CD4-positive, CD25-positive, alpha-beta regulatory T cell (primary cell): ENCODE data around the gene SEC14L1. TPM values are rescaled to one million over a fixed set of nuclear protein-coding genes. Genes with fewer than 3 reads are reported as not detected.
"Not testable (repeated sequence)": the region's sequence is repeated elsewhere in the genome, so short reads cannot be mapped to it uniquely, and the experiment has no call there.

ENCODE experiments used
- ATAC-seq, 2 donors: fragments of 150-1000 bp; cut with Tn5 transposase; one replicate each; pipeline ENCODE4 v1.10.0; 2021; ENCODE audit warnings: low read depth in 2 of 2, moderate number of reproducible peaks in 2 of 2, moderate library complexity in 1 of 2
- DNase-seq, 3 donors: peaks; one replicate each; pipeline versions ENCODE4 v3.0.0 to v3.0.0-alpha.2; 2012 to 2022; ENCODE audit warnings: mixed read lengths in 1 of 3
- H3K27ac ChIP-seq: one replicate; pipeline ENCODE4 v1.7.0; 2013; ENCODE audit warnings: mild to moderate bottlenecking, low read length; ENCODE audit not compliant: insufficient read depth, poor library complexity, severe bottlenecking
- H3K27me3 ChIP-seq: one replicate; pipeline ENCODE4 v1.7.0; 2013; ENCODE audit warnings: low read length; ENCODE audit not compliant: control insufficient read depth, insufficient read depth
- H3K36me3 ChIP-seq: one replicate; pipeline ENCODE4 v1.7.0; 2013; ENCODE audit warnings: mild to moderate bottlenecking, low read length, moderate library complexity; ENCODE audit not compliant: control insufficient read depth, insufficient read depth
- H3K4me1 ChIP-seq: 2 replicates; pipeline ENCODE4 v1.7.0; 2013; ENCODE audit warnings: mild to moderate bottlenecking, low read length; ENCODE audit not compliant: insufficient read depth, control insufficient read depth, poor library complexity, severe bottlenecking
- H3K4me3 ChIP-seq: one replicate; pipeline ENCODE4 v1.7.0; 2013; ENCODE audit warnings: low read depth, mild to moderate bottlenecking, low read length, moderate library complexity
- H3K9me3 ChIP-seq, 2 experiments: 1 replicate in 1 of 2; 2 replicates in 1 of 2; pipeline ENCODE4 v1.7.0; 2013; ENCODE audit warnings: low read length in 2 of 2, mild to moderate bottlenecking in 1 of 2, moderate library complexity in 1 of 2; ENCODE audit not compliant: control insufficient read depth in 2 of 2
- H3K27ac Mint-ChIP-seq, 3 donors: one replicate each; pipeline ENCODE4 v1.8.0; 2020 to 2022; ENCODE audit warnings: mild to moderate bottlenecking in 3 of 3, mixed read lengths in 3 of 3, moderate library complexity in 2 of 3
- H3K27me3 Mint-ChIP-seq: one replicate; pipeline ENCODE4 v1.8.0; 2022; ENCODE audit warnings: mild to moderate bottlenecking, mixed read lengths
- H3K36me3 Mint-ChIP-seq: one replicate; pipeline ENCODE4 v1.8.0; 2020; ENCODE audit warnings: mixed read lengths
- H3K4me1 Mint-ChIP-seq, 4 donors: one replicate each; pipeline ENCODE4 v1.8.0; 2020 to 2022; ENCODE audit warnings: mixed read lengths in 4 of 4, mild to moderate bottlenecking in 1 of 4
- H3K4me3 Mint-ChIP-seq, 4 donors: one replicate each; pipeline ENCODE4 v1.8.0; 2020 to 2022; ENCODE audit warnings: mild to moderate bottlenecking in 4 of 4, mixed read lengths in 4 of 4, moderate library complexity in 3 of 4
- H3K9me3 Mint-ChIP-seq, 7 donors: one replicate each; pipeline ENCODE4 v1.8.0; 2020 to 2022; ENCODE audit warnings: mixed read lengths in 7 of 7, mild to moderate bottlenecking in 3 of 7, moderate library complexity in 2 of 7
- polyA plus RNA-seq, 4 donors: library from polyadenylated mRNA; unstranded; fragments of 300-500 nt; fragmentation: Illumina TruSeq; gene quantifications; one replicate each; pipeline ENCODE4 v1.2.3, GENCODE V29; 2021
- total RNA-seq: library from RNA; stranded (reverse); gene quantifications from one replicate; pipeline ENCODE4 v1.2.3, GENCODE V29; 2022

SEC14L1 gene
- total and polyA plus RNA-seq, 5 donors from 2014 or later, result 13.2 to 143 (median 20.5) TPM

DNA sequence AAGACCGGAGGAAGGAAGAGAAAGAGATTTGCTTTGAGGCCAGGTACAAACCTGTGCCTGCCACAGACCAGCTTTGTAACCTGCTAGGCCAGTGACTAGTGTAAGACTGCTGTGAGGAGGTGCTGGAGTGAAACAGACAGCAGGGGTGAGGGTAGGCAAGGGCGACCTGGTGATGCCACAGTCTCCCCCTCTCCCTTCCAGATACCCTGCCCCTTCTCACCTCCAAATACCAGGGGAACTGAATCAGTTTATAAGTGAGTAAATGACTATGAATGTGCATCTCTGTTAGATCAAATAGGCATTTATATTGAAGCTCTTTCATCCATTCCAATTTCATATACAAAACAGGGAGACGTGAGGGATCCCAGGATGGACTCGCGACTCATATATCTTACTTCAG lies 9.4 kb downstream of the SEC14L1 start:
- Histone ChIP-seq H3K27me3 (no peaks in the 10 kb centered on the region), H3K4me1 (peaks cover 42% of the 10 kb centered on the region), H3K9me3 (no peaks in the 10 kb centered on the region), H3K36me3 (peaks cover 46% of the 10 kb centered on the region), H3K4me3 (no peak overlapping the region), H3K27ac (no peak overlapping the region)
- peak overlapping the region in 2 of 3 donors; percentile 22 to 38 for H3K27ac Mint-ChIP-seq
- H3K4me3 Mint-ChIP-seq, result no peak overlapping the region
- no peaks in the 10 kb centered on the region for H3K27me3 Mint-ChIP-seq
- DNase-seq (no peak), ATAC-seq (no peak)
- H3K4me1 Mint-ChIP-seq, result peaks cover 49 to 82% (median 57%) of the 10 kb centered on the region in 4 donors
- H3K36me3 Mint-ChIP-seq, result peaks cover 50% of the 10 kb centered on the region
- no peaks in the 10 kb centered on the region for H3K9me3 Mint-ChIP-seq

DNA sequence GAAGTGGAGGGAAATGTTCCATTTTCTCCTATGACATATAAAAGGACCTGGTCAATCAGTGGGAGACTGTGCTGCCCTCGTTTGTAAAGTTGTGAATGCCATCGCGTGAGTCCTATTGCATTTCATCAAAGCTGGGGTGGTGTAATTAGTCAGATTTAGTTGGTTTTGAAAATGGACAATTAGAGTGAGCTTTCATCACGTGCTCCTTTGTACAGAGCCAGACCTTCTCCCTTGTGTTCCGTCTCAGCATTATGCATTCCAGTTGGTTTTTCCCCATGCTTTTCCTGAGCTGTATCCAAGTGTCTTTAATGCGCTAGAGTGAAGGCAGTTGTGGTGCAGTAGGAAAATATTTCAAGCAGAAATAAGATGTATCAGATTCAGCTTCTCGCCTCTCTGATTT lies 10.4 kb downstream of the SEC14L1 start:
- Histone ChIP-seq H3K9me3 (no peaks in the 10 kb centered on the region), H3K27me3 (no peaks in the 10 kb centered on the region), H3K4me1 (peaks cover 33% of the 10 kb centered on the region), H3K36me3 (peaks cover 38% of the 10 kb centered on the region), H3K27ac (no peak overlapping the region), H3K4me3 (no peak overlapping the region)
- H3K4me1 Mint-ChIP-seq, result peaks cover 45 to 82% (median 57%) of the 10 kb centered on the region in 4 donors
- peak overlapping the region in 2 of 3 donors; percentile 73 to 82 for H3K27ac Mint-ChIP-seq
- H3K27me3 Mint-ChIP-seq, result no peaks in the 10 kb centered on the region
- H3K36me3 Mint-ChIP-seq, result peaks cover 49% of the 10 kb centered on the region
- H3K9me3 Mint-ChIP-seq, result no peaks in the 10 kb centered on the region
- no peak overlapping the region for H3K4me3 Mint-ChIP-seq
- ATAC-seq (no peak), DNase-seq (no peak)

DNA sequence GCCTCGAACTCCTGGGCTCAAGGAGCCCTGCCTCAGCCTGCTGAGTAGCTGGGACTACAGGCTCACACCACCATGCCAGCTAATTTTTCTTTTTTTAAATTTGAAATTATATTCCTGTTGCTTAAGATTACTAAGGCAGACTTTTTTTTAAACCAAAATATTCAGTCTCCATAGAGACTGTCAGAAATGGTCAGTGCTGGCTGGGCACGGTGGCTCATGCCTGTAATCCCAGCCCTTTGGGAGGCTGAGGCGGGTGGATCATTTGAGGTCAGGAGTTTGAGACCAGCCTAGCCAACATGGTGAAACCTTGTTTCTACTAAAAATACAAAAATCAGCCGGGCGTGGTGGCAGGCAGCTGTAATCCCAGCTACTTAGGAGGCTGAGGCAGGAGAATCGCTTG lies 11.3 kb downstream of the SEC14L1 start:
- H3K9me3 Mint-ChIP-seq, ATAC-seq, H3K4me3 ChIP-seq, H3K9me3 ChIP-seq, H3K27ac ChIP-seq, DNase-seq, H3K4me3 Mint-ChIP-seq, H3K27me3 Mint-ChIP-seq, H3K27me3 ChIP-seq: not testable (repeated sequence)
- peaks cover 46 to 81% (median 54%) of the 10 kb centered on the region in 4 donors for H3K4me1 Mint-ChIP-seq
- H3K4me1 ChIP-seq, result peaks cover 26% of the 10 kb centered on the region
- H3K36me3 Mint-ChIP-seq, result peaks cover 45% of the 10 kb centered on the region
- H3K36me3 ChIP-seq, result peaks cover 35% of the 10 kb centered on the region
- H3K27ac Mint-ChIP-seq, result peak overlapping the region in 1 of 3 donors; percentile 9

DNA sequence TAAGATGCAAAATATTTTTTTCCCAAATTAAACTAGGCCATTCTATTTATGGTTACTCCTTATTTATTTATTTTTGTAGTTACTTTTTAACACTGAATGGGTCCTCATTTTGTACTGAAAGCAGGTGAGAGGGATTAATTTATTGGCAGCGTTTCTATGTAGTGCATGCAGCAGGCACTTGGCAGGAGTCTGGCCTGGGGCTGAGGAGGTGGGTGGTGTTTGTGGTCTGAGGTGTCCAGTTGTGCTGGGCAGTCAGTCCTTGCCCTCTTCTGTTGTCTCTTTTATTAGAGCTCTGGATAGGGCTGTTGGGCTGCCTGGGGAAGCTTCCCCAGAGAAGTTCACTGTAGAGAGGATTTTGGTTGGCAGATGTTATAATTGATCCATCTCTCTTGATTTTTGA lies 12.7 kb downstream of the SEC14L1 start:
- Mint-ChIP-seq H3K4me1 (peaks cover 39 to 77% (median 51%) of the 10 kb centered on the region in 4 donors), H3K36me3 (peaks cover 39% of the 10 kb centered on the region), H3K4me3 (peak overlapping the region in 1 of 4 donors; percentile 7), H3K27ac (peak overlapping the region; percentile 70 to 81 (median 77)), H3K9me3 (peaks cover 0 to 1% (median 0%) of the 10 kb centered on the region in 7 donors), H3K27me3 (no peaks in the 10 kb centered on the region)
- ATAC-seq (no peak), DNase-seq (no peak)
- H3K4me1 ChIP-seq, result peaks cover 18% of the 10 kb centered on the region
- peaks cover 21% of the 10 kb centered on the region for H3K36me3 ChIP-seq
- H3K27me3 ChIP-seq, result no peaks in the 10 kb centered on the region
- H3K27ac ChIP-seq, result no peak overlapping the region
- H3K9me3 ChIP-seq, result no peaks in the 10 kb centered on the region
- no peak overlapping the region for H3K4me3 ChIP-seq

DNA sequence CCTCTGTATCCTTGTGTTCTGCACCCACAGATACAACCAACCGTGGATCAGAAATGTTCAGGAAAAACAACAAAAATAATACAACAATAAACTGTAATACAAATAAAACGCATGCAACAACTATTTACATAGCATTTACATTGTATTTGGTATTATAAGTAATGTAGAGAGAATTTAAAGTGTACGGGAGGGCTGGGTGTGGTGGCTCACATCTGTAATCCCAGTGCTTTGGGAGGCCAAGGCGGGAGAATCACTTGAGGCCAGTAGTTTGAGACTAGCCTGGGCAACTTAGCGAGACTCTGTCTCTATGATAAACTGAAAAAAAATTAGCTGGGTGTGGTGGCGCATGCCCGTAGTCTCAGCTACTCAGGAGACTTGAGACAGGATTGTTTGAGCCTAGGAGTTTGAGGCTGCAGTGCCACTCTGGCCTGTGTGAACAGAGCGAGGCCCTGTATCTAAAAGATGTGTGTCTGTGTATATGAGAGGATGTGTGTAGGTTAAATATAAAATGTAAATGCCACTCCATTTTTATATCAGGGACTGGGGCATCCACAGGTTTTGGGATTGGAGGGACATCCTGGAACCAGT lies 13.3 kb downstream of the SEC14L1 start:
- H3K36me3 Mint-ChIP-seq, result peaks cover 34% of the 10 kb centered on the region
- H3K9me3 Mint-ChIP-seq, result peaks cover 0 to 1% (median 0%) of the 10 kb centered on the region in 7 donors
- ATAC-seq (no peak), DNase-seq (no peak)
- peak overlapping the region; percentile 70 to 81 (median 77) for H3K27ac Mint-ChIP-seq
- H3K36me3 ChIP-seq, result peaks cover 14% of the 10 kb centered on the region
- H3K27ac ChIP-seq, result no peak overlapping the region
- H3K4me3 Mint-ChIP-seq, result peak overlapping the region in 2 of 4 donors; percentile 9 to 46
- H3K27me3 ChIP-seq, result no peaks in the 10 kb centered on the region
- H3K4me3 ChIP-seq, result no peak overlapping the region
- H3K4me1 Mint-ChIP-seq, result peaks cover 35 to 71% (median 49%) of the 10 kb centered on the region in 4 donors
- H3K27me3 Mint-ChIP-seq, result no peaks in the 10 kb centered on the region
- no peaks in the 10 kb centered on the region for H3K9me3 ChIP-seq
- peaks cover 18% of the 10 kb centered on the region for H3K4me1 ChIP-seq

DNA sequence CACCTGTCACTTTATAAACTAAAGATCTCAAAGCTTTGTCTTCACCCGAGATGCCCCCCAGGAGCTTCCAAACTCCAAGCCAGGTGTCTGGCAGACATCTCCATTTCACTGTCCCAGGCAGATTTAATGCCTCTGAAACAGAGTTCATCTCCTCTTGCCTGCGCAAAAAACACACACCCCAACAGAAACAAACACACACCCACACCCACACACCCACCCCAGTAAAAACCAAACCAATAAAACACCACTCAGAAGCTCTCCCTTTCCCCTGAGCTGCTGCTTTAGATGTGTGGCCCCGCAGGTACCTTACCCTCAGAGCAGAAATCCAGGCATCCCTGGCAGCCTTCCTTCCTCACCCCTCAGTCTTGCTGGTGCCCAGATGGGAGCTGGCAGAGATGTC lies 14.4 kb downstream of the SEC14L1 start:
- peaks cover 36 to 72% (median 51%) of the 10 kb centered on the region in 4 donors for H3K4me1 Mint-ChIP-seq
- Histone ChIP-seq H3K9me3 (no peaks in the 10 kb centered on the region), H3K4me1 (peaks cover 18% of the 10 kb centered on the region), H3K27ac (no peak overlapping the region), H3K4me3 (no peak overlapping the region), H3K27me3 (no peaks in the 10 kb centered on the region), H3K36me3 (peaks cover 9% of the 10 kb centered on the region)
- H3K27me3 Mint-ChIP-seq, result no peaks in the 10 kb centered on the region
- peak overlapping the region in 3 of 4 donors; percentile 15 to 65 (median 46) for H3K4me3 Mint-ChIP-seq
- DNase-seq (no peak), ATAC-seq (no peak)
- H3K36me3 Mint-ChIP-seq, result peaks cover 28% of the 10 kb centered on the region
- peak overlapping the region; percentile 6 to 93 (median 91) for H3K27ac Mint-ChIP-seq
- peaks cover 0 to 1% (median 0%) of the 10 kb centered on the region in 7 donors for H3K9me3 Mint-ChIP-seq

DNA sequence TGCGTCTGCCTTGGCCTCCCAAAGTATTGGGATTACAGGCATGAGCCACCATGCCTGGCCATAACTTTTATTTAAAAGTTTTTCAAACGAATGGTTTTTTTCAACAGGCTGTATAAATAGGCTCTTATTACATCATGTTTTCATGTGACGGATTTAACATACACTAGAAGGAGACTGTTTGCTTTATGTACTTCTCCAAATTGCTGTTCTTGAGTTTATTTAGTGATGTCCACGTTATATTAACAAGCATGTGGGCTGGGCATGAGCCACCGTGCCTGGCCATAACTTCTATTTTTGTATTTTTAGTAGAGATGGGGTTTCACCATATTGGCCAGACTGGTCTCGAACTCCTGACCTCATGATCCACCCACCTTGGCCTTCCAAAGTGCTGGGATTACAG lies 17.0 kb downstream of the SEC14L1 start:
- not testable (repeated sequence) for H3K27me3 Mint-ChIP-seq, H3K4me3 Mint-ChIP-seq, ATAC-seq

More for the DNA sequence above, 17.0 kb downstream of the SEC14L1 start:
- H3K9me3 ChIP-seq, H3K4me3 ChIP-seq, H3K36me3 ChIP-seq, H3K27ac ChIP-seq, H3K9me3 Mint-ChIP-seq, DNase-seq, H3K27me3 ChIP-seq: not testable (repeated sequence)
- H3K27ac Mint-ChIP-seq, result peak overlapping the region; percentile 26 to 43 (median 33)
- peaks cover 23% of the 10 kb centered on the region for H3K4me1 ChIP-seq
- peaks cover 34 to 79% (median 50%) of the 10 kb centered on the region in 4 donors for H3K4me1 Mint-ChIP-seq
- H3K36me3 Mint-ChIP-seq, result peaks cover 19% of the 10 kb centered on the region
